AG10803 (cell line): ENCODE data around the gene MBTPS2.
"Not testable (repeated sequence)": the region's sequence is repeated elsewhere in the genome, so short reads cannot be mapped to it uniquely, and the experiment has no call there.

Experiments
- DNase-seq: peaks from one replicate; pipeline ENCODE4 v3.0.0; 2010; ENCODE audit warnings: low read depth
- H3K4me3 ChIP-seq: 2 replicates; pipeline ENCODE4 v1.5.1; 2011; ENCODE audit warnings: mild to moderate bottlenecking, low read length, control low read depth
- TF ChIP-seq, protein P1 (sequence below): conservative IDR thresholded peaks from 2 replicates; pipeline ENCODE4 v1.5.1; 2011; ENCODE audit warnings: mild to moderate bottlenecking, low read length, control low read depth, inconsistent platforms

MBTPS2 gene

DNA sequence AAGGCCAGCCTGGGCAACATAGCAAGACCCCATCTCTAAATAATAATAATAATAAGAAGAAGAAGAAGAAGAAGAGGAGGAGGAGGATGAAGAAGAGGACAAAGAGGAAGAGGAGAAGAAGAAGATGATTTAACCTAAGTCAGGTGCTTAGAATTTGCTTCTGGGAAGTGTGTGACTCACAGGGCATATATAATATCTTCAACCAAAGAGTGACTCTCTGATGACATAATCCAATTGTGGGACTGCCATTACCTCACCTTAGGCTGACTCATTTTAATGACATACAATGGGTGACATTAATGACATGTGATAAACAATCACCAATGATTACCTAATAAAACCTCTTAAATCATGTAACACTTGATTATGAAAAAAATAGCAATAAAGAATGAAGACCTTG, 32.7 kb upstream of the MBTPS2 start:
- TF ChIP-seq, protein P1, sequence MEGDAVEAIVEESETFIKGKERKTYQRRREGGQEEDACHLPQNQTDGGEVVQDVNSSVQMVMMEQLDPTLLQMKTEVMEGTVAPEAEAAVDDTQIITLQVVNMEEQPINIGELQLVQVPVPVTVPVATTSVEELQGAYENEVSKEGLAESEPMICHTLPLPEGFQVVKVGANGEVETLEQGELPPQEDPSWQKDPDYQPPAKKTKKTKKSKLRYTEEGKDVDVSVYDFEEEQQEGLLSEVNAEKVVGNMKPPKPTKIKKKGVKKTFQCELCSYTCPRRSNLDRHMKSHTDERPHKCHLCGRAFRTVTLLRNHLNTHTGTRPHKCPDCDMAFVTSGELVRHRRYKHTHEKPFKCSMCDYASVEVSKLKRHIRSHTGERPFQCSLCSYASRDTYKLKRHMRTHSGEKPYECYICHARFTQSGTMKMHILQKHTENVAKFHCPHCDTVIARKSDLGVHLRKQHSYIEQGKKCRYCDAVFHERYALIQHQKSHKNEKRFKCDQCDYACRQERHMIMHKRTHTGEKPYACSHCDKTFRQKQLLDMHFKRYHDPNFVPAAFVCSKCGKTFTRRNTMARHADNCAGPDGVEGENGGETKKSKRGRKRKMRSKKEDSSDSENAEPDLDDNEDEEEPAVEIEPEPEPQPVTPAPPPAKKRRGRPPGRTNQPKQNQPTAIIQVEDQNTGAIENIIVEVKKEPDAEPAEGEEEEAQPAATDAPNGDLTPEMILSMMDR: no peak
- no peak for DNase-seq
- H3K4me3 ChIP-seq: no peak overlapping the region

DNA sequence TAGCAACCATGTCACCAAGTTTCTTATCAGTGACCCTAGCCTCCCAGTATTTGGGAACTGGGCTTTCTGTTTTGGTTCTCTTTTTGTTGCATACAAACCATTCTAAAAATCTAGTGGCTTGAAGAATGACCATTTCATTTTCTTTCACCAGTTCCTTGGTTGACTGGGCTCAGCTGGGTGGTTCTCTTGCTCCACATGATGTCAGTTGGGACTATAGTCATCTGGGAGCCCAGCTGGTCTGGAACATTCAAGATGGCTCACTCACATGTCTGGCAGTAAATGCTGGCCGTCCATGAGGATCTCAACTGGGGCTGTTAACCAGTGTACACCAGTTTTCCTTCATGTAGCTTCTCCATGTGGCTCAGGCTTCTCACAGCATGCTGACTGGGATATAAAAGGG, 27.6 kb upstream of the MBTPS2 start:
- no peak for DNase-seq
- TF ChIP-seq, protein P1: no peak
- H3K4me3 ChIP-seq: no peak overlapping the region

DNA sequence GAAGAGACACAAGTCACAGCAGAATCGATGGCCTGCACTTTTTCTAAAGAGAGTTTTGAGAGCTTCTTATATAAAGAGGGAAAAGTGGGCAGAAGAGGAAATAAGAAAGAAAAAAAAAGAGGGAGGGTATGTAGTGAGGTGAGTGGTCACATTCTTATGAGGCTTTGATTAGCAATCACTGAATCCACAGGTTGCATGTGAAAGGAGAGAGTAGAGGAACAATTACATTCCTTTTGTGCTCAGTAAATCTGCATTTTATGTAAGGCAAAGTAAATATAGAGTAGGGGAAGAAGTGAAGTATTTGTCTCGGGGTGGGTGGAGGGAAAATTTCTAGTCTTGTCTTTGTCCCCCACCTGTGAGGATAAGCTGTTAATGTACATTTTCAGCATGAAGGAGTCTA, 26.8 kb upstream of the MBTPS2 start:
- DNase-seq: no peak
- TF ChIP-seq, protein P1: no peak

DNA sequence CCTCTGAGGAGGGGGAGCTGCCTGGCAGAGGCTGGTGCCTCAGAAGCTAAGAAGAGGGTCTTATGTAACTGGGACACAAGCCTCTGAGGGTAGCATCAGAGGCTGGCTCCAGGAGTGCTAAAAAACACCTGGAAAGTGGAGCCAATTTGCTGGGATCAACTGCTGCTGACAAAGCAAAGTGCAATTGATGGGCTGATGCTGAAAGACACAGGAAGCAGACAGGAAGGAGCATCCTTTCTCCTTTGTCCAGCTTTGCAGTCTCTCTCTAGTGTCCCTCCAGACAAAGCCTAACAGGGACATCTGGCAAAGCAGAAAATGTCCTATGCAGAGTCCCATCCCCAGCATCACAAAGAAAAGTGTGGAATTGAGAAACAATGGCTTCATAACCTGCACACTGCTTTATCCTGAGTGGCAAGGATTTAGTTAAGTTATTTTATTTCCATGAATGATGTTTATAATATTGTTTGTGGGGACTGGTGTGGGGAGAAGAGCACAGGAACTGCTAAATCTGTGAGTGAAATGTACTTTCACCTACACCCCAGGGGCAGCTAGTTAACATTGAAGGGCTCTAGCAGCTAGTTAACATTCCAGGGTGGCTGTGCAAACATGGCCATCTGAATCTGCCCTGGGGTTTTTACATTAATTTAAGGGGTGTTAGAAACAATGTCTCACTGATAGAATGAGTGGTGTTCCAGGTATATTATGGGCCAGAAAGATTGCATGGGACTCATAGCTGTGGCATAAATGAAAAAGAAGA, 25.6 kb upstream of the MBTPS2 start:
- TF ChIP-seq, protein P1: no peak
- DNase-seq: no peak
- no peak overlapping the region for H3K4me3 ChIP-seq

More for the DNA sequence above, 26.8 kb upstream of the MBTPS2 start:
- H3K4me3 ChIP-seq: no peak overlapping the region

DNA sequence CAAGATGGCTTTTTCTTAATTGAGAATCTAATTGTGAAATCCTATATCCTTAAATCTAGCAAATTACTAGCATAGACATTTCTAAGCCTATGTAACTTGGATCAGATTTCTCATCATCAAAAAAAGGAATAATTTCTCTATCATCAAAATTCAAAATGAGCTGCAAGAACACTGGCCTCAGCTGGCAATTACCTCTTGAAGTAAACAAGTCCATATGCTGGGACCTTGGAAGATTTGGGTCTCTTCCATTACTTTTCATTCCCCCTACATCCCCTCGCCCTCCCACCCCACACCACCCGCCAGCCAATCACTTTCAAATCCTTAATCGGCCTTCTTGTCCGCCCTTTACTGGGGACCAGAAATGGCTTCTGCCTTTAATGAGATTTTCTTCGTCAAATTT, 23.3 kb upstream of the MBTPS2 start:
- no peak for DNase-seq
- no peak overlapping the region for H3K4me3 ChIP-seq
- TF ChIP-seq, protein P1: no peak

DNA sequence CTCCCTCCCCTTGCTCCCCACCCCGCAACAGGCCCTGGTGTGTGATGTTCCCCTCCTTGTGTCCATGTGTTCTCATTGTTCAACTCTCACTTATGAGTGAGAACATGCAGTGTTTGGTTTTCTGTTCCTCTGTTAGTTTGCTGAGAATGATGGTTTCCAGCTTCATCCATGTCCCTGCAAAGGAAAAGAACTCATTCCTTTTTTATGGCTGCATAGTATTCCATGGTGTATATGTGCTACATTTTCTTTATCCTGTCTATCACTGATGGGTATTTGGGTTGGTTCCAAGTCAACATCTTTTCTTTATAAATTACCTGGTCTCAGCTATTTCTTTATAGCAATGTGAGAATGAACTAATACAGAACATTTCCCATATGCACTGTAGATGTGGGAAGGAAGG, 19.2 kb upstream of the MBTPS2 start:
- not testable (repeated sequence) for DNase-seq, H3K4me3 ChIP-seq

DNA sequence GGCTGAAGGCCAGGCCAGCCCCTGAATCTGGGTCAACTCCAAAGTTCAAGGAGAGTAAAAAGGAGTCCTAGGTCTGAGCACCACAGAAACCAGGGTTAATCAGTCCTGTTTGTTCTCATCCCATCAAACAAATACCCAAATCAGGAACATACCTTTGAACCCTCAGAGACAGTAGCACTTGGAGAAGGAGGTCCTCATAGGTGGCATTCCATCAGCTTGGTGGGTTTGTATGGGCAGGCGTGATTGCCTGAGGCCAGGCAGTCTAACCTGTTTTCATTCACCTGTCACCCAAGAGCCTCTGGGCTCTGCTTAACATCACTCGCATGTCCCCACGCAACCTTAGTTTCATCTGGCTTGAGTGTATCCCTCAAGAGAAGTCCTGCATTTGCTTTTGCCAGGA, 17.5 kb upstream of the MBTPS2 start:
- DNase-seq: no peak
- H3K4me3 ChIP-seq: no peak overlapping the region
- TF ChIP-seq, protein P1: no peak

DNA sequence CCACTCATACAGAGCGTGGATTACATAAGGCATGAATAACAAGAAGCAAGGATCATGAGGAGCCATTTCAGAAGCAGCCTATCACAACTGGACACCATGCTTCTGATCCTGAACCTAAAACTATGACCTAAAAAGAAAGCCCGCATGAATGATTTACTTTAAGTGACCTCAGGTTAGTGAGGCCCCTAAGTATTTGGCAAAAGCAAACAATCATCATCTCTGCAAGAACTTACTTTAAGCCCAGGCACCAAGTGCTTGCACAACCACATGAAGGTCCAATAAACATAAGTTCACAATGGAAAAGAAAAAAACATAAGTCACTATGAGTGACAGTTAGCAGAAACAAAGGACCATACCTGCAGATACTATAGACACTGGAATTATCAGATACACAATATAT, 7.9 kb upstream of the MBTPS2 start:
- TF ChIP-seq, protein P1: no peak
- no peak for DNase-seq
- H3K4me3 ChIP-seq: no peak overlapping the region
